Heart left ventricle (tissue), 13 donors: ENCODE data around the gene SMIM1.

Source experiments
- CTCF ChIP-seq, 12 donors: fragments of 200-600 bp; sonication (generic) in 4 of 12; IDR thresholded peaks; one replicate each; pipeline versions ENCODE4 v1.5.0 to v1.8.0; 2018 to 2022; ENCODE audit warnings: antibody characterized with exemption in 12 of 12, mild to moderate bottlenecking in 5 of 12
- POLR2A ChIP-seq, 2 donors: fragments of 450-650 bp; IDR thresholded peaks; one replicate each; pipeline ENCODE4 v1.6.1; 2017; ENCODE audit warnings: antibody characterized with exemption in 2 of 2, mild to moderate bottlenecking in 2 of 2, moderate library complexity in 2 of 2
- donor health status: ischemic (EF 13 %, LVEDD 7.1; RV severe dilation, severe dysfunction).
- donor health status: DM: no; HTN: yes; CAD: no.
- donor health status: DM: no; HTN: no; CAD: no.
- donor health status: ischemic (EF 25% LVEDD 6.9; RV normal size, moderate dysfunction).
- donor health status: ischemic (EF 25% LVEDD 5.7; RV mildly dilated, moderate dysfunction).
- donor health status: ischemic (EF 35%, LVEDD 5.7; RV mildly dilated, moderate dysfunction).
- donor health status: nonischemic (EF 11% LVEDD 7.7; RV severe dilation, severe dysfunction).
- donor health status: DM: yes; HTN: yes; CAD: no.
- donor health status: PGD.
- donor health status: ischemic (EF 29% LVEDD 5.4; RV normal size, mild dysfunction).
- donor health status: nonischemic (EF 23%, LVEDD 6.1; RV moderate dilation, normal function).

DNA sequence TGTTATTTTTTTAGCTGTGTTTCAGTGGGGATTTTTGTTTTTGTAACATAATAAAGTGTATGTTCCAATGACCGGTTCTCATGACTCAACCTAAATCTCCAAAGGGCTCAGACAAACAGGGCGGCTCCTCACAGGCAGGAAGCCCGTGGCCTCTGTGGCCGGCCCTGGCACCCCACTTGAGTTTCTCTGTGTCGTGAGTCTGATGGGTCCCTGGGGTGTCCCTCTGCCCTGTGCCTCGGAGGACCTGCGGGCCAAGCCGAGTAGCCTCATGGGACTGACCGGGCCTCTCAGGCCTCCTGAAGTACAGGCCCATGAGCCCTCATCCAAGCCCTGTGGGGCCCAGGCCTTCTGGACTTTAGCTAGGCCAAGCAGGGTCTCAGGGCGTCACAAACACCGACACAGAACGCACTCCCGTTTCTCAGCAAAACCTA is 36.4 kb upstream of the SMIM1 start:
- no peak for TF ChIP-seq CTCF (IDR thresholded peaks at IDR 0.05)
- TF ChIP-seq POLR2A (IDR thresholded peaks at IDR 0.05): no peak
